K562 (cell line): Measurements from ENCODE around the gene PBX2. TPM values are rescaled to one million over a fixed set of nuclear protein-coding genes. Genes with fewer than 3 reads are reported as not detected.
A peak's percentile ranks its signal among the peaks of the same experiment; 100 is the strongest.

Source experiments
- ATAC-seq: fragments of 200-7000 bp; cut with Tn5 transposase; 3 replicates; pipeline ENCODE4 v1.9.1; 2020; ENCODE audit warnings: moderate library complexity
- BruUV-seq: library from RNA; stranded (reverse); fragments of 400-500 nt; replicated peaks from 2 replicates; lab custom pipeline; 2021; lab: Mats Ljungman, UMichigan
- CTCF ChIA-PET: fragments of 300-600 bp; formaldehyde crosslinking; extraction: SDS; loops from one replicate; lab custom pipeline; 2021; ENCODE audit warnings: low intra/inter-chr PET ratio; lab: Yijun Ruan, JAX
- POLR2A ChIA-PET: fragments of 300-600, 350-650 bp; sonication (Branson Sonifier 250); formaldehyde crosslinking; extraction: SDS; loops from one replicate; lab custom pipeline; 2021; ENCODE audit warnings: antibody characterized with exemption, inconsistent platforms; lab: Yijun Ruan, JAX
- DNase-seq, 4 experiments: peaks; one replicate each; pipeline versions ENCODE4 v3.0.0 to v3.0.0-alpha.2; 2011 to 2018; ENCODE audit warnings: low spot score in 3 of 4, mixed read lengths in 3 of 4; ENCODE audit errors: extremely low read depth in 1 of 4
- FAIRE-seq: peaks from 2 replicates; lab custom pipeline; 2011; peaks lifted over from hg19 to GRCh38; lab: Jason Lieb, UNC
- H2AFZ ChIP-seq: 2 replicates; pipeline ENCODE4 v1.6.0; 2011; ENCODE audit warnings: low read depth, low read length, control low read depth, inconsistent platforms
- H3K27ac ChIP-seq: fragments of 200-600 bp; 3 replicates; pipeline ENCODE4 v1.8.0; 2011; ENCODE audit warnings: low read depth, mild to moderate bottlenecking, control low read depth, inconsistent platforms, low read length, moderate library complexity, mixed read lengths; ENCODE audit errors: extremely low read depth
- H3K27me3 ChIP-seq, 2 experiments: fragments of 300-600 bp in 1 of 2; 2 replicates in 1 of 2; 3 replicates in 1 of 2; pipeline versions ENCODE4 v1.6.0 to v1.8.0; 2011; ENCODE audit warnings: inconsistent platforms in 2 of 2, low read length in 2 of 2, mild to moderate bottlenecking in 1 of 2, mixed read lengths in 1 of 2, moderate library complexity in 1 of 2; ENCODE audit not compliant: control insufficient read depth in 2 of 2, insufficient read depth in 2 of 2
- H3K36me3 ChIP-seq: fragments of 300-600 bp; 3 replicates; pipeline ENCODE4 v1.8.0; 2011; ENCODE audit warnings: mild to moderate bottlenecking, low read length, inconsistent platforms; ENCODE audit not compliant: control insufficient read depth, insufficient read depth
- H3K4me1 ChIP-seq, 2 experiments: fragments of 200-600 bp in 1 of 2; replicated peaks in 1 of 2; 2 replicates in 1 of 2; 3 replicates in 1 of 2; pipeline versions ENCODE4 v1.5.1 to v1.8.0; 2011; ENCODE audit warnings: inconsistent platforms in 2 of 2, low read length in 2 of 2, mild to moderate bottlenecking in 1 of 2, mixed read lengths in 1 of 2, moderate library complexity in 1 of 2; ENCODE audit not compliant: control insufficient read depth in 2 of 2, insufficient read depth in 2 of 2
- H3K4me2 ChIP-seq: 2 replicates; pipeline ENCODE4 v1.6.1; 2011; ENCODE audit warnings: low read length, control low read depth, inconsistent platforms, mixed read lengths; ENCODE audit not compliant: insufficient read depth
- H3K4me3 ChIP-seq: fragments of 200-600 bp; sonication (generic), shearing (Covaris generic); 2 replicates; pipeline ENCODE4 v1.5.1; 2016; ENCODE audit warnings: control low read depth, inconsistent platforms
- H3K79me2 ChIP-seq: fragments of 200-600 bp; 3 replicates; pipeline ENCODE4 v1.8.0; 2011; ENCODE audit warnings: low read length, inconsistent platforms; ENCODE audit not compliant: control insufficient read depth, insufficient read depth
- H3K9ac ChIP-seq, 2 experiments: 2 replicates each; pipeline versions ENCODE4 v1.6.0 to v1.6.1; 2011; ENCODE audit warnings: low read depth in 2 of 2, low read length in 2 of 2, control low read depth in 1 of 2, inconsistent platforms in 1 of 2, mild to moderate bottlenecking in 1 of 2, mixed read lengths in 1 of 2; ENCODE audit not compliant: insufficient read depth in 1 of 2
- H3K9me1 ChIP-seq: one replicate; pipeline ENCODE4 v1.6.0; 2011; ENCODE audit warnings: inconsistent platforms, mild to moderate bottlenecking, low read length, moderate library complexity; ENCODE audit not compliant: control insufficient read depth, insufficient read depth
- H3K9me3 ChIP-seq: replicated peaks from 2 replicates; pipeline ENCODE4 v1.5.1; 2011; ENCODE audit warnings: low read depth, low read length, inconsistent platforms; ENCODE audit not compliant: control insufficient read depth, insufficient read depth
- H4K20me1 ChIP-seq: replicated peaks from 2 replicates; pipeline ENCODE4 v1.6.1; 2011; ENCODE audit warnings: low read length, inconsistent platforms, mixed read lengths; ENCODE audit not compliant: control insufficient read depth, insufficient read depth
- CHD1 ChIP-seq: fragments of 200-600 bp; sonication (generic); IDR thresholded peaks from one replicate; pipeline ENCODE4 v1.6.1; 2012; ENCODE audit warnings: mild to moderate bottlenecking, moderate library complexity, low read length, inconsistent platforms
- MAFG ChIP-seq: fragments of 450-650 bp; conservative IDR thresholded peaks from 2 replicates; pipeline ENCODE4 v1.6.1; 2016; ENCODE audit warnings: missing genetic modification characterization, missing compliant biosample characterization
- TRIM24 ChIP-seq, 2 experiments: fragments of 450-650 bp; IDR thresholded peaks; 2 replicates each; pipeline ENCODE4 v1.6.1; 2016
- TRIM28 ChIP-seq: fragments of 450-650 bp; IDR thresholded peaks from 2 replicates; pipeline ENCODE4 v1.6.1; 2017
- ZC3H4 ChIP-seq: sonication (generic); formaldehyde crosslinking; IDR thresholded peaks from 2 replicates; pipeline ENCODE4 v1.9.0; 2021; ENCODE audit warnings: missing genetic modification reagents, borderline replicate concordance
- ZNF124 ChIP-seq: sonication (generic); formaldehyde crosslinking; IDR thresholded peaks from 2 replicates; pipeline ENCODE4 v1.8.1; 2022; ENCODE audit warnings: missing genetic modification reagents
- ZNF316 ChIP-seq: fragments of 450-650 bp; IDR thresholded peaks from 2 replicates; pipeline ENCODE4 v1.6.1; 2016
- WGBS: fragments of 100-300 bp; shearing (Covaris generic); methylation state at CpG from one replicate; pipeline ENCODE4 v1.1.6; 2016; ENCODE audit warnings: low coverage, mixed read lengths; ENCODE audit not compliant: insufficient coverage; ENCODE audit errors: missing lambda C conversion rate; 5-methylcytosine and 5-hydroxymethylcytosine counted together
- in situ Hi-C: fragments of 300-500 bp; cut with MboI; formaldehyde crosslinking; loops from 4 replicates; pipeline ENCODE4 v1.15.0; 2018; ENCODE audit warnings: inconsistent platforms, mixed read lengths
- intact Hi-C: fragments of 100-400 bp; cut with micrococcal nuclease; formaldehyde crosslinking; loops from 2 replicates; pipeline ENCODE4 v1.14.2; 2022
- polyA plus RNA-seq, 8 experiments: library from polyadenylated mRNA; depleted of rRNA in 4 of 8; stranded (reverse) in 5 of 8; unstranded in 3 of 8; fragments of >200 nt; fragmentation: Nextera tagmentation in 2 of 8; fragmentation: Illumina TruSeq in 1 of 8; extraction: Ambion mirVana in 2 of 8; extraction: Trizol in 1 of 8; gene quantifications; 2 replicates each; pipeline versions ENCODE4 v1.2.1 to v1.2.3, GENCODE V29; 2011 to 2014; ENCODE audit warnings: inconsistent platforms in 1 of 8, missing spikeins in 1 of 8
- total RNA-seq, 7 experiments: library from RNA; depleted of rRNA in 6 of 7; stranded (reverse); fragments of >200 nt in 6 of 7; fragmentation: Illumina TruSeq in 2 of 7; extraction: Trizol in 2 of 7; gene quantifications; 2 replicates each; pipeline versions ENCODE4 v1.2.1 to v1.2.3, GENCODE V29; 2011 to 2021; ENCODE audit warnings: low replicate concordance in 1 of 7
- TF ChIP-seq, protein P1 (sequence below), 3 experiments: IDR thresholded peaks in 2 of 3; conservative IDR thresholded peaks in 1 of 3; 2 replicates each; pipeline ENCODE4 v1.5.1; 2011 to 2012; ENCODE audit warnings: low read length in 3 of 3, mild to moderate bottlenecking in 3 of 3, control low read depth in 2 of 3, improper control_type of control experiment in 1 of 3, inconsistent platforms in 1 of 3, low read depth in 1 of 3, mixed read lengths in 1 of 3, moderate library complexity in 1 of 3; ENCODE audit not compliant: insufficient read depth in 2 of 3
- TF ChIP-seq, protein P2 (sequence below): fragments of 450-650 bp; IDR thresholded peaks from 2 replicates; pipeline ENCODE4 v1.6.1; 2016; ENCODE audit warnings: mild to moderate bottlenecking, moderate library complexity

Gene PBX2
- total and polyA plus RNA-seq, 9 of the 15 experiments (the other 6 are each of a cell fraction or from before 2014, with no cell fraction given) = 1.9 to 134 (median 62.5) TPM

DNA sequence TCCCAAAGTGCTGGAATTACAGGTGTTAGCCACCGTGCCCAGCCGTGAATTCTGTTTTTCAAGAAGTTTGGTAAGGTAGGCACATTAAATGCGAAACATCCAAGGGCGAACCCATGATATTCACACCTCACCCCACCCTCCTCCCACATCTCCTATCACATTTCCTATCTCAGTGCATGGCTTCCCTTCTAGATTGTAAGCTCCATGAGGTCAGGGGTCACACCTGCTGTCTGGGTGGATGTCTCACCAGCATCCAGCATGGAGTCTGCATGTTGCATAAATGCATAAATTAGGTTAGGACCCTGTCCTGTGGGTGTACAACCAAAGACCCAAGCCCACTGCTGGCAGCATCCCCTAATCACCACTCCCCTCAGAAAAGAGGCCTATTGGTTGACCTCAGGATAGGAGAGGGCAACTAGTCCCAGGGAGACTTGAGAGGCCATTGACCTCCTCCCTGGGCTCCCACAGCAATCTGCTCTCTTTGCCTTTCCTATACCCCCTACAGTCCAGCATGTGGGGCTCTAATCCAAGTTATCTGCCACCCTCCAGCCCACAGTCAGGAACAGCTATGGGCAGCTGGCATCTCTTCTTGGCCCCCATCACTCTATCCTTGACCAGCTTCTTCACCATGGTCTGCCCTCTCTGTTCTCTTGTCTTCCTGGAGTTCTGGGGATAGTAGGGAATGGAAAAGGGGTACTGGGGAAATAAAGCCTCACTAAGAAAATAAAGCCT is 42.4 kb downstream of the PBX2 start:
- Histone ChIP-seq H3K4me2 (no peak overlapping the region), H4K20me1 (no peaks in the 10 kb centered on the region), H3K79me2 (peaks cover 5% of the 10 kb centered on the region; the same call in 1 of the 3 replicates), H3K4me1 (peaks cover 16 to 30% of the 10 kb centered on the region in 2 experiments), H3K36me3 (no peaks in the 10 kb centered on the region), H3K4me3 (no peak overlapping the region), H2AFZ (no peak overlapping the region), H3K9me3 (no peaks in the 10 kb centered on the region), H3K27ac (no peak overlapping the region), H3K9me1 (no peaks in the 10 kb centered on the region), H3K9ac (no peak overlapping the region), H3K27me3 (no peaks in the 10 kb centered on the region)
- ATAC-seq (no peak), FAIRE-seq (peak; percentile 11), DNase-seq (no peak)
- 92% methylated on average over 4 of the region's 4 CpGs for WGBS
- no TSS peak for BruUV-seq
- in situ Hi-C loops = no loop called here
- CTCF ChIA-PET = no interaction called here
- no peak for TF ChIP-seq ZNF124 (CRISPR knock-in tag)
- TF ChIP-seq TRIM24 (IDR thresholded peaks at IDR 0.05) = 0 out of 4 replicates have a peak, but pooled peaks of 1 of the 2 experiments have one; percentile 50
- peak; percentile 46; the same call in 1 of the 2 replicates for TF ChIP-seq TRIM28
- TF ChIP-seq ZC3H4 (CRISPR knock-in tag) = no peak
- TF ChIP-seq, protein P1, sequence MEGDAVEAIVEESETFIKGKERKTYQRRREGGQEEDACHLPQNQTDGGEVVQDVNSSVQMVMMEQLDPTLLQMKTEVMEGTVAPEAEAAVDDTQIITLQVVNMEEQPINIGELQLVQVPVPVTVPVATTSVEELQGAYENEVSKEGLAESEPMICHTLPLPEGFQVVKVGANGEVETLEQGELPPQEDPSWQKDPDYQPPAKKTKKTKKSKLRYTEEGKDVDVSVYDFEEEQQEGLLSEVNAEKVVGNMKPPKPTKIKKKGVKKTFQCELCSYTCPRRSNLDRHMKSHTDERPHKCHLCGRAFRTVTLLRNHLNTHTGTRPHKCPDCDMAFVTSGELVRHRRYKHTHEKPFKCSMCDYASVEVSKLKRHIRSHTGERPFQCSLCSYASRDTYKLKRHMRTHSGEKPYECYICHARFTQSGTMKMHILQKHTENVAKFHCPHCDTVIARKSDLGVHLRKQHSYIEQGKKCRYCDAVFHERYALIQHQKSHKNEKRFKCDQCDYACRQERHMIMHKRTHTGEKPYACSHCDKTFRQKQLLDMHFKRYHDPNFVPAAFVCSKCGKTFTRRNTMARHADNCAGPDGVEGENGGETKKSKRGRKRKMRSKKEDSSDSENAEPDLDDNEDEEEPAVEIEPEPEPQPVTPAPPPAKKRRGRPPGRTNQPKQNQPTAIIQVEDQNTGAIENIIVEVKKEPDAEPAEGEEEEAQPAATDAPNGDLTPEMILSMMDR (IDR thresholded peaks at IDR 0.05 in 2 of 3, conservative IDR thresholded peaks at IDR 0.05 in 1 of 3; ENCODE audit: insufficient read depth in 2 of 3, low read depth in 1 of 3, low read length in 3 of 3) = peak in 2 of 3 experiments; percentile 8 to 19; a peak in 1 of 6 replicates
- TF ChIP-seq MAFG (tag) = no peak
- no peak for TF ChIP-seq CHD1
- peak; percentile 78 for TF ChIP-seq ZNF316
- TF ChIP-seq, protein P2, sequence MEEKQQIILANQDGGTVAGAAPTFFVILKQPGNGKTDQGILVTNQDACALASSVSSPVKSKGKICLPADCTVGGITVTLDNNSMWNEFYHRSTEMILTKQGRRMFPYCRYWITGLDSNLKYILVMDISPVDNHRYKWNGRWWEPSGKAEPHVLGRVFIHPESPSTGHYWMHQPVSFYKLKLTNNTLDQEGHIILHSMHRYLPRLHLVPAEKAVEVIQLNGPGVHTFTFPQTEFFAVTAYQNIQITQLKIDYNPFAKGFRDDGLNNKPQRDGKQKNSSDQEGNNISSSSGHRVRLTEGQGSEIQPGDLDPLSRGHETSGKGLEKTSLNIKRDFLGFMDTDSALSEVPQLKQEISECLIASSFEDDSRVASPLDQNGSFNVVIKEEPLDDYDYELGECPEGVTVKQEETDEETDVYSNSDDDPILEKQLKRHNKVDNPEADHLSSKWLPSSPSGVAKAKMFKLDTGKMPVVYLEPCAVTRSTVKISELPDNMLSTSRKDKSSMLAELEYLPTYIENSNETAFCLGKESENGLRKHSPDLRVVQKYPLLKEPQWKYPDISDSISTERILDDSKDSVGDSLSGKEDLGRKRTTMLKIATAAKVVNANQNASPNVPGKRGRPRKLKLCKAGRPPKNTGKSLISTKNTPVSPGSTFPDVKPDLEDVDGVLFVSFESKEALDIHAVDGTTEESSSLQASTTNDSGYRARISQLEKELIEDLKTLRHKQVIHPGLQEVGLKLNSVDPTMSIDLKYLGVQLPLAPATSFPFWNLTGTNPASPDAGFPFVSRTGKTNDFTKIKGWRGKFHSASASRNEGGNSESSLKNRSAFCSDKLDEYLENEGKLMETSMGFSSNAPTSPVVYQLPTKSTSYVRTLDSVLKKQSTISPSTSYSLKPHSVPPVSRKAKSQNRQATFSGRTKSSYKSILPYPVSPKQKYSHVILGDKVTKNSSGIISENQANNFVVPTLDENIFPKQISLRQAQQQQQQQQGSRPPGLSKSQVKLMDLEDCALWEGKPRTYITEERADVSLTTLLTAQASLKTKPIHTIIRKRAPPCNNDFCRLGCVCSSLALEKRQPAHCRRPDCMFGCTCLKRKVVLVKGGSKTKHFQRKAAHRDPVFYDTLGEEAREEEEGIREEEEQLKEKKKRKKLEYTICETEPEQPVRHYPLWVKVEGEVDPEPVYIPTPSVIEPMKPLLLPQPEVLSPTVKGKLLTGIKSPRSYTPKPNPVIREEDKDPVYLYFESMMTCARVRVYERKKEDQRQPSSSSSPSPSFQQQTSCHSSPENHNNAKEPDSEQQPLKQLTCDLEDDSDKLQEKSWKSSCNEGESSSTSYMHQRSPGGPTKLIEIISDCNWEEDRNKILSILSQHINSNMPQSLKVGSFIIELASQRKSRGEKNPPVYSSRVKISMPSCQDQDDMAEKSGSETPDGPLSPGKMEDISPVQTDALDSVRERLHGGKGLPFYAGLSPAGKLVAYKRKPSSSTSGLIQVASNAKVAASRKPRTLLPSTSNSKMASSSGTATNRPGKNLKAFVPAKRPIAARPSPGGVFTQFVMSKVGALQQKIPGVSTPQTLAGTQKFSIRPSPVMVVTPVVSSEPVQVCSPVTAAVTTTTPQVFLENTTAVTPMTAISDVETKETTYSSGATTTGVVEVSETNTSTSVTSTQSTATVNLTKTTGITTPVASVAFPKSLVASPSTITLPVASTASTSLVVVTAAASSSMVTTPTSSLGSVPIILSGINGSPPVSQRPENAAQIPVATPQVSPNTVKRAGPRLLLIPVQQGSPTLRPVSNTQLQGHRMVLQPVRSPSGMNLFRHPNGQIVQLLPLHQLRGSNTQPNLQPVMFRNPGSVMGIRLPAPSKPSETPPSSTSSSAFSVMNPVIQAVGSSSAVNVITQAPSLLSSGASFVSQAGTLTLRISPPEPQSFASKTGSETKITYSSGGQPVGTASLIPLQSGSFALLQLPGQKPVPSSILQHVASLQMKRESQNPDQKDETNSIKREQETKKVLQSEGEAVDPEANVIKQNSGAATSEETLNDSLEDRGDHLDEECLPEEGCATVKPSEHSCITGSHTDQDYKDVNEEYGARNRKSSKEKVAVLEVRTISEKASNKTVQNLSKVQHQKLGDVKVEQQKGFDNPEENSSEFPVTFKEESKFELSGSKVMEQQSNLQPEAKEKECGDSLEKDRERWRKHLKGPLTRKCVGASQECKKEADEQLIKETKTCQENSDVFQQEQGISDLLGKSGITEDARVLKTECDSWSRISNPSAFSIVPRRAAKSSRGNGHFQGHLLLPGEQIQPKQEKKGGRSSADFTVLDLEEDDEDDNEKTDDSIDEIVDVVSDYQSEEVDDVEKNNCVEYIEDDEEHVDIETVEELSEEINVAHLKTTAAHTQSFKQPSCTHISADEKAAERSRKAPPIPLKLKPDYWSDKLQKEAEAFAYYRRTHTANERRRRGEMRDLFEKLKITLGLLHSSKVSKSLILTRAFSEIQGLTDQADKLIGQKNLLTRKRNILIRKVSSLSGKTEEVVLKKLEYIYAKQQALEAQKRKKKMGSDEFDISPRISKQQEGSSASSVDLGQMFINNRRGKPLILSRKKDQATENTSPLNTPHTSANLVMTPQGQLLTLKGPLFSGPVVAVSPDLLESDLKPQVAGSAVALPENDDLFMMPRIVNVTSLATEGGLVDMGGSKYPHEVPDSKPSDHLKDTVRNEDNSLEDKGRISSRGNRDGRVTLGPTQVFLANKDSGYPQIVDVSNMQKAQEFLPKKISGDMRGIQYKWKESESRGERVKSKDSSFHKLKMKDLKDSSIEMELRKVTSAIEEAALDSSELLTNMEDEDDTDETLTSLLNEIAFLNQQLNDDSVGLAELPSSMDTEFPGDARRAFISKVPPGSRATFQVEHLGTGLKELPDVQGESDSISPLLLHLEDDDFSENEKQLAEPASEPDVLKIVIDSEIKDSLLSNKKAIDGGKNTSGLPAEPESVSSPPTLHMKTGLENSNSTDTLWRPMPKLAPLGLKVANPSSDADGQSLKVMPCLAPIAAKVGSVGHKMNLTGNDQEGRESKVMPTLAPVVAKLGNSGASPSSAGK = no peak
- intact Hi-C loops = no loop called here
- POLR2A ChIA-PET = interaction anchor here (2.0 kb wide), 1 partner anchor 9 kb away, joined by 11 read pairs; no protein-coding TSS in a partner anchor
